H1 (cell line): ENCODE data around the gene DOK3. TPM values are rescaled to one million over a fixed set of nuclear protein-coding genes. Genes with fewer than 3 reads are reported as not detected.
A peak's percentile ranks its signal among the peaks of the same experiment; 100 is the strongest.

ENCODE experiments used
- CTCF ChIA-PET: fragments of 300-600 bp; sonication (Branson Sonifier 250); formaldehyde crosslinking; loops from one replicate; lab custom pipeline; 2021; ENCODE audit not compliant: partially characterized antibody; lab: Charles Lee
- POLR2A ChIA-PET: fragments of 300-600 bp; sonication (Branson Sonifier 250); formaldehyde crosslinking; loops from one replicate; lab custom pipeline; 2021; ENCODE audit warnings: inconsistent platforms; ENCODE audit not compliant: partially characterized antibody; lab: Charles Lee
- DNase-seq, 2 experiments: peaks; one replicate each; pipeline versions ENCODE4 v3.0.0 to v3.0.0-alpha.2; 2010 to 2022; ENCODE audit warnings: low spot score in 2 of 2, low read depth in 1 of 2, mixed read lengths in 1 of 2
- FAIRE-seq: peaks from 2 replicates; lab custom pipeline; 2011; peaks lifted over from hg19 to GRCh38; lab: Jason Lieb, UNC
- H2AFZ ChIP-seq: 2 replicates; pipeline ENCODE4 v1.8.1; 2012; ENCODE audit warnings: low read length, inconsistent platforms
- H2AK5ac ChIP-seq: 2 replicates; pipeline ENCODE4 v1.6.1; 2013; ENCODE audit warnings: low read depth, low read length
- H2BK120ac ChIP-seq: replicated peaks from 2 replicates; pipeline ENCODE3; 2013; ENCODE audit warnings: low read depth, low read length, inconsistent platforms
- H2BK12ac ChIP-seq: 2 replicates; pipeline ENCODE4 v1.6.1; 2013; ENCODE audit warnings: low read depth, low read length
- H2BK15ac ChIP-seq: 2 replicates; pipeline ENCODE4 v1.6.1; 2013; ENCODE audit warnings: low read length
- H2BK20ac ChIP-seq: 2 replicates; pipeline ENCODE4 v1.6.1; 2013; ENCODE audit warnings: low read length
- H2BK5ac ChIP-seq: 2 replicates; pipeline ENCODE4 v1.6.1; 2013; ENCODE audit warnings: low read depth, low read length
- H3K14ac ChIP-seq: 2 replicates; pipeline ENCODE4 v1.6.1; 2013; ENCODE audit warnings: inconsistent platforms; ENCODE audit not compliant: insufficient read length
- H3K18ac ChIP-seq: 2 replicates; pipeline ENCODE4 v1.6.1; 2013; ENCODE audit warnings: low read length; ENCODE audit errors: extremely low read depth
- H3K23ac ChIP-seq: 2 replicates; pipeline ENCODE4 v1.6.1; 2013; ENCODE audit warnings: inconsistent platforms; ENCODE audit not compliant: insufficient read length
- H3K23me2 ChIP-seq: 2 replicates; pipeline ENCODE4 v1.6.1; 2013; ENCODE audit warnings: low read depth, low read length
- H3K27ac ChIP-seq: 2 replicates; pipeline ENCODE4 v1.6.1; 2011; ENCODE audit warnings: low read depth, low read length, inconsistent platforms
- H3K27me3 ChIP-seq, 4 experiments: replicated peaks in 1 of 4; 1 replicate in 1 of 4; 2 replicates in 3 of 4; pipeline versions ENCODE4 v1.6.1 to v1.8.1; 2011 to 2013; ENCODE audit warnings: low read length in 3 of 4, mild to moderate bottlenecking in 3 of 4, inconsistent platforms in 2 of 4, mixed read lengths in 2 of 4, moderate library complexity in 1 of 4; ENCODE audit not compliant: control insufficient read depth in 3 of 4, insufficient read depth in 3 of 4; ENCODE audit errors: extremely low read depth in 1 of 4
- H3K36me3 ChIP-seq, 4 experiments: 2 replicates each; pipeline versions ENCODE4 v1.6.1 to v1.8.1; 2011 to 2013; ENCODE audit warnings: mild to moderate bottlenecking in 4 of 4, low read length in 3 of 4, moderate library complexity in 2 of 4, control low read depth in 1 of 4, inconsistent platforms in 1 of 4; ENCODE audit not compliant: insufficient read depth in 4 of 4, control insufficient read depth in 2 of 4
- H3K4ac ChIP-seq: replicated peaks from 2 replicates; pipeline ENCODE3; 2013; ENCODE audit warnings: low read length, low read depth, mixed read lengths, inconsistent platforms; ENCODE audit not compliant: insufficient read length
- H3K4me1 ChIP-seq, 4 experiments: replicated peaks in 1 of 4; 1 replicate in 1 of 4; 2 replicates in 3 of 4; pipeline versions ENCODE4 v1.6.1 to v1.8.1; 2011 to 2013; ENCODE audit warnings: low read length in 3 of 4, inconsistent platforms in 2 of 4, mixed read lengths in 1 of 4; ENCODE audit not compliant: insufficient read depth in 4 of 4, control insufficient read depth in 3 of 4
- H3K4me2 ChIP-seq, 2 experiments: 2 replicates each; pipeline versions ENCODE4 v1.6.1 to v1.8.1; 2011 to 2013; ENCODE audit warnings: low read depth in 2 of 2, low read length in 2 of 2, control low read depth in 1 of 2, inconsistent platforms in 1 of 2, mild to moderate bottlenecking in 1 of 2; ENCODE audit not compliant: insufficient read depth in 1 of 2
- H3K4me3 ChIP-seq, 4 experiments: fragments of 200-600, 300-600 bp in 1 of 4; sonication (generic), shearing (Covaris generic), sonication (Bioruptor Twin) in 1 of 4; 2 replicates each; pipeline versions ENCODE4 v1.5.1 to v1.8.1; 2011 to 2016; ENCODE audit warnings: low read length in 4 of 4, low read depth in 3 of 4, control low read depth in 2 of 4, inconsistent platforms in 2 of 4, mild to moderate bottlenecking in 2 of 4, mixed read lengths in 1 of 4, moderate library complexity in 1 of 4; ENCODE audit not compliant: insufficient read depth in 2 of 4; ENCODE audit errors: extremely low read depth in 1 of 4
- H3K56ac ChIP-seq: replicated peaks from 2 replicates; pipeline ENCODE3; 2013; ENCODE audit warnings: low read depth, mild to moderate bottlenecking, mixed read lengths, low read length, inconsistent platforms; ENCODE audit not compliant: insufficient read length
- H3K79me1 ChIP-seq: 2 replicates; pipeline ENCODE4 v1.6.1; 2013; ENCODE audit warnings: low read depth, low read length, control low read depth
- H3K79me2 ChIP-seq, 2 experiments: 2 replicates each; pipeline versions ENCODE4 v1.6.1 to v1.8.1; 2012 to 2013; ENCODE audit warnings: low read length in 2 of 2, mild to moderate bottlenecking in 2 of 2, inconsistent platforms in 1 of 2; ENCODE audit not compliant: insufficient read depth in 2 of 2, control insufficient read depth in 1 of 2
- H3K9ac ChIP-seq, 4 experiments: replicated peaks in 1 of 4; 1 replicate in 1 of 4; 2 replicates in 3 of 4; pipeline versions ENCODE4 v1.6.1 to v1.8.1; 2011 to 2013; ENCODE audit warnings: low read depth in 3 of 4, low read length in 3 of 4, control low read depth in 2 of 4, mild to moderate bottlenecking in 2 of 4, moderate library complexity in 2 of 4, inconsistent platforms in 1 of 4; ENCODE audit errors: extremely low read depth in 1 of 4
- H3K9me3 ChIP-seq, 2 experiments: 2 replicates each; pipeline versions ENCODE4 v1.6.1 to v1.8.1; 2012 to 2013; ENCODE audit warnings: mild to moderate bottlenecking in 2 of 2, moderate library complexity in 2 of 2, control low read depth in 1 of 2, inconsistent platforms in 1 of 2, low read depth in 1 of 2, low read length in 1 of 2, mixed read lengths in 1 of 2; ENCODE audit not compliant: insufficient read depth in 2 of 2
- H4K20me1 ChIP-seq, 2 experiments: replicated peaks in 1 of 2; 2 replicates each; pipeline versions ENCODE3 to v1.8.1; 2011 to 2013; ENCODE audit warnings: inconsistent platforms in 2 of 2, low read length in 2 of 2, mild to moderate bottlenecking in 1 of 2; ENCODE audit not compliant: insufficient read depth in 2 of 2, control insufficient read depth in 1 of 2
- H4K5ac ChIP-seq: 2 replicates; pipeline ENCODE4 v1.6.1; 2013; ENCODE audit warnings: low read length, low read depth, mixed read lengths, inconsistent platforms; ENCODE audit not compliant: insufficient read length
- H4K8ac ChIP-seq: 2 replicates; pipeline ENCODE4 v1.8.0; 2013; ENCODE audit warnings: mild to moderate bottlenecking, moderate library complexity, low read length, inconsistent platforms; ENCODE audit not compliant: insufficient read depth; ENCODE audit errors: extremely low read depth
- H4K91ac ChIP-seq: replicated peaks from 2 replicates; pipeline ENCODE3; 2013; ENCODE audit warnings: low read length, mixed read lengths, inconsistent platforms; ENCODE audit not compliant: insufficient read length
- CEBPB ChIP-seq: IDR thresholded peaks from 2 replicates; pipeline ENCODE4 v1.6.1; 2012; ENCODE audit warnings: low read depth, low read length
- CREB1 ChIP-seq: IDR thresholded peaks from 2 replicates; pipeline ENCODE4 v1.6.1; 2012; ENCODE audit warnings: inconsistent platforms
- GABPA ChIP-seq: IDR thresholded peaks from 2 replicates; pipeline ENCODE4 v1.6.1; 2011; ENCODE audit warnings: mild to moderate bottlenecking, low read length, moderate library complexity, borderline replicate concordance; ENCODE audit not compliant: insufficient read depth
- KDM4A ChIP-seq: IDR thresholded peaks from one replicate; pipeline ENCODE4 v1.7.1; 2012; ENCODE audit warnings: low read depth, mild to moderate bottlenecking, moderate library complexity, low read length, inconsistent platforms; ENCODE audit not compliant: severe bottlenecking
- SIN3A ChIP-seq, 2 experiments: IDR thresholded peaks in 1 of 2; conservative IDR thresholded peaks in 1 of 2; 2 replicates each; pipeline ENCODE4 v1.6.1; 2011 to 2012; ENCODE audit warnings: low read length in 2 of 2, improper control_type of control experiment in 1 of 2, low read depth in 1 of 2, mild to moderate bottlenecking in 1 of 2
- SIX5 ChIP-seq: IDR thresholded peaks from 2 replicates; pipeline ENCODE4 v1.6.1; 2011; ENCODE audit warnings: mild to moderate bottlenecking, low read depth, low read length
- WGBS, 2 experiments: shearing (Covaris generic) in 1 of 2; methylation state at CpG; one replicate each; pipeline versions ENCODE4 v1.1.6 to v1.1.7; 2013 to 2015; ENCODE audit warnings: low lambda C conversion rate in 2 of 2, mixed read lengths in 2 of 2, inconsistent platforms in 1 of 2, low coverage in 1 of 2, missing lambda C conversion rate in 1 of 2; ENCODE audit not compliant: insufficient replicate concordance in 2 of 2, insufficient coverage in 1 of 2, insufficient read length in 1 of 2; ENCODE audit errors: extremely low coverage in 1 of 2, missing lambda C conversion rate in 1 of 2; 5-methylcytosine and 5-hydroxymethylcytosine counted together
- polyA plus RNA-seq, 7 experiments: library from polyadenylated mRNA; depleted of rRNA in 3 of 7; stranded (reverse) in 5 of 7; unstranded in 2 of 7; fragments of >200 nt in 5 of 7; fragments of 200-250 nt in 2 of 7; gene quantifications; 1 replicate in 5 of 7; 2 replicates in 1 of 7; 4 replicates in 1 of 7; pipeline versions ENCODE4 v1.2.1 to v1.2.3, GENCODE V29; 2011 to 2013; ENCODE audit warnings: missing spikeins in 2 of 7, mixed read lengths in 2 of 7
- total RNA-seq: library from RNA; stranded (reverse); fragmentation: NEBNext Ultra II Directional; extraction: Animal tissue kit (Norgen Biotek cat#: 25700); gene quantifications from 2 replicates; pipeline ENCODE4 v1.2.1, GENCODE V29; 2021

Gene DOK3
- total and polyA plus RNA-seq, 2 of the 8 experiments (the other 6 are each of a cell fraction or from before 2014, with no cell fraction given), result 4.2 to 6.4 TPM

GRCh38 chr5:177498013-177498787 lies 11.4 kb downstream of the DOK3 start:
- Histone ChIP-seq H4K5ac (no peak overlapping the region), H3K79me1 (no peaks in the 10 kb centered on the region; the same call in 1 of the 2 replicates), H3K4ac (peak overlapping the region; percentile 18), H2BK12ac (peak overlapping the region; percentile 68; the same call in 1 of the 2 replicates), H3K9ac (peak overlapping the region in 3 of 4 experiments; percentile 0 to 39 (median 20); a peak in 3 of 7 replicates), H3K23ac (no peak overlapping the region), H4K8ac (no peak overlapping the region), H2BK5ac (peak overlapping the region; percentile 35; the same call in 1 of the 2 replicates), H2AK5ac (no peak overlapping the region), H3K4me1 (peaks cover 0 to 31% (median 27%) of the 10 kb centered on the region in 4 experiments; a peak in 6 of 7 replicates), H2AFZ (no peak overlapping the region), H2BK20ac (peak overlapping the region; percentile 72; the same call in 1 of the 2 replicates), H2BK120ac (no peak overlapping the region), H3K27ac (no peak overlapping the region; the same call in 1 of the 2 replicates), H3K14ac (no peak overlapping the region), H3K9me3 (no peaks in the 10 kb centered on the region), H3K23me2 (peaks cover 10% of the 10 kb centered on the region), H4K20me1 (no peaks in the 10 kb centered on the region), H3K27me3 (peaks cover 2 to 12% (median 11%) of the 10 kb centered on the region in 4 experiments; a peak in 6 of 7 replicates), H3K18ac (peak overlapping the region; percentile 19; the same call in 1 of the 2 replicates), H3K4me2 (peak overlapping the region; percentile 84 to 88), H3K4me3 (peak overlapping the region; percentile 61 to 83 (median 64))
- ChIA-PET POLR2A (interaction anchor here (0.6 to 67.5 kb wide), 14 partner anchors 17 to 149 kb away, joined by 3 to 3349 read pairs (median 4); partner anchors contain the start of genes DBN1, DDX41, DOK3 and GRK6), CTCF (interaction anchor here (0.6 to 20.8 kb wide), 7 partner anchors 8 to 189 kb away, joined by 3 to 306 read pairs (median 3); partner anchors contain the start of genes DOK3 and PRR7)
- no peak for FAIRE-seq
- 21% methylated on average over 41 of the region's 48 CpGs; no CpG with 5 or more reads in 1 of the 2 experiments for WGBS, 2 experiments
- no peak for DNase-seq
- TF ChIP-seq SIX5, result no peak
- peak; percentile 99 for TF ChIP-seq CEBPB
- TF ChIP-seq CREB1, result no peak
- TF ChIP-seq KDM4A, result peak; percentile 73
- 0 out of 2 replicates have a peak, but pooled peaks have one; percentile 53 for TF ChIP-seq GABPA
- peak in 1 of 2 experiments; percentile 11; a peak in 1 of 4 replicates for TF ChIP-seq SIN3A (conservative IDR thresholded peaks at IDR 0.05 in 1 of 2, IDR thresholded peaks at IDR 0.05 in 1 of 2; ENCODE audit: low read depth in 1 of 2, low read length in 2 of 2)
- TF ChIP-seq, all 59 proteins: peak for 4
- Histone ChIP-seq H3K56ac (no peak overlapping the region), H2BK15ac (peak overlapping the region; percentile 92), H3K36me3 (peaks cover 0 to 5% (median 2%) of the 10 kb centered on the region in 4 experiments; a peak in 3 of 8 replicates), H4K91ac (no peak overlapping the region), H3K79me2 (peaks cover 0 to 8% of the 10 kb centered on the region in 2 experiments; a peak in 1 of 4 replicates)
